Peyer's patch (tissue), 4 donors: ENCODE data around the gene PMPCB. TPM values are rescaled to one million over a fixed set of nuclear protein-coding genes. Genes with fewer than 3 reads are reported as not detected.
A peak's percentile ranks its signal among the peaks of the same experiment; 100 is the strongest.
"Not testable (repeated sequence)": the region's sequence is repeated elsewhere in the genome, so short reads cannot be mapped to it uniquely, and the experiment has no call there.

Source experiments
- DNase-seq, 3 donors: peaks; one replicate each; pipeline ENCODE4 v3.0.0-alpha.2; 2017 to 2019
- H3K27ac ChIP-seq, 4 donors: fragments of 200-600 bp; sonication (generic); one replicate each; pipeline ENCODE4 v1.5.1; 2016 to 2019
- H3K27me3 ChIP-seq, 2 donors: fragments of 200-600 bp; sonication (generic); one replicate each; pipeline ENCODE4 v1.5.1; 2019
- H3K36me3 ChIP-seq, 3 donors: fragments of 200-600 bp; sonication (generic); one replicate each; pipeline ENCODE4 v1.5.1; 2016 to 2019
- H3K4me1 ChIP-seq, 4 donors: fragments of 200-600 bp; sonication (generic); one replicate each; pipeline ENCODE4 v1.5.1; 2016 to 2019
- H3K4me3 ChIP-seq, 4 donors: fragments of 200-600 bp; sonication (generic); 1 replicate in 3 of 4; 2 replicates in 1 of 4; pipeline ENCODE4 v1.5.1; 2016 to 2019; ENCODE audit warnings: mild to moderate bottlenecking in 1 of 4
- H3K9me3 ChIP-seq, 4 donors: fragments of 200-600 bp; sonication (generic); one replicate each; pipeline ENCODE4 v1.5.1; 2016 to 2019; ENCODE audit warnings: mild to moderate bottlenecking in 1 of 4
- CTCF ChIP-seq, 6 experiments: fragments of 450-650 bp in 4 of 6; fragments of 200-600 bp in 2 of 6; sonication (generic) in 1 of 6; IDR thresholded peaks; one replicate each; pipeline ENCODE4 v1.5.1; 2017 to 2019; ENCODE audit warnings: antibody characterized with exemption in 6 of 6, mild to moderate bottlenecking in 3 of 6, moderate library complexity in 1 of 6
- POLR2A ChIP-seq, 2 donors: fragments of 450-650 bp; IDR thresholded peaks; one replicate each; pipeline ENCODE4 v1.5.1; 2017; ENCODE audit warnings: antibody characterized with exemption in 2 of 2, mild to moderate bottlenecking in 2 of 2, moderate library complexity in 2 of 2
- total RNA-seq, 4 donors: library from RNA; depleted of rRNA; stranded (reverse); fragments of >200 nt; gene quantifications; one replicate each; pipeline ENCODE4 v1.1.0, GENCODE V29; 2016

PMPCB gene
- total RNA-seq, 4 donors from 2014 or later, result 35.5 to 48.2 (median 37.7) TPM

DNA sequence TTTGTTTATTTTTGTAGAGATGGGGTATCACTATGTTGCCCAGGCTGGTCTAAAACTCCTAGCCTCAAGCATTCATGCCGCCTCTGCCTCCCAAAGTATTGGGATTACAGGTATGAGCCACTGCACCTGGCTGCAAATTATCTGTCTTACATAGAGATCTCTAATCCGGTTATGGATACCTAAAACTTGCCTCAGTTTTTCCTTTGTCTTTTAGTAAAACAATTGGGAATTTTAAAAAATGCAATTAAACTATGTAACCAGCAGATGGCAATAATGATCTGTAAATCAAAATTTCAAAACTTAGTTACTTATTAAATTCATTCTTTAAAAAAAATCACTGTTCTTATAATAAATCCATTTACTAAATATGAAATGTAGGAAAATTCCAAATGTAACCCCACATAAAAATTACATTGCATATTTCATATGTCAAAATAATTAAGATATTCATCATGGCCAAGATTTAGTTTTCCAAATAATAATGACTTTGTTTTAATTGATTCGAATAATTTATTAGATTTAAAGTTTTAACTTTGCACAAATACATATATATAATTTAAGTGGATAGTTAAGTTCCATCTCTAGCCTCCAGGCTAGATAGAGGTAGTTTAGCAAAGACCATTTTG is 14.3 kb upstream of the PMPCB start:
- H3K4me1 ChIP-seq, result peaks cover 0 to 11% (median 0%) of the 10 kb centered on the region in 4 donors
- not testable (repeated sequence) for H3K36me3 ChIP-seq, H3K9me3 ChIP-seq, H3K27me3 ChIP-seq, H3K4me3 ChIP-seq, DNase-seq, H3K27ac ChIP-seq
- TF ChIP-seq CTCF (IDR thresholded peaks at IDR 0.05), result peak in 1 of 6 experiments; percentile 16

GRCh38 chr7:103292122-103292521 is 5.1 kb upstream of the PMPCB start:
- Histone ChIP-seq H3K27me3 (no peaks in the 10 kb centered on the region), H3K9me3 (no peaks in the 10 kb centered on the region), H3K36me3 (no peaks in the 10 kb centered on the region), H3K4me3 (no peak overlapping the region), H3K27ac (no peak overlapping the region), H3K4me1 (no peaks in the 10 kb centered on the region)
- DNase-seq, result no peak
- TF ChIP-seq CTCF (IDR thresholded peaks at IDR 0.05), result no peak
- TF ChIP-seq POLR2A (IDR thresholded peaks at IDR 0.05), result no peak

DNA sequence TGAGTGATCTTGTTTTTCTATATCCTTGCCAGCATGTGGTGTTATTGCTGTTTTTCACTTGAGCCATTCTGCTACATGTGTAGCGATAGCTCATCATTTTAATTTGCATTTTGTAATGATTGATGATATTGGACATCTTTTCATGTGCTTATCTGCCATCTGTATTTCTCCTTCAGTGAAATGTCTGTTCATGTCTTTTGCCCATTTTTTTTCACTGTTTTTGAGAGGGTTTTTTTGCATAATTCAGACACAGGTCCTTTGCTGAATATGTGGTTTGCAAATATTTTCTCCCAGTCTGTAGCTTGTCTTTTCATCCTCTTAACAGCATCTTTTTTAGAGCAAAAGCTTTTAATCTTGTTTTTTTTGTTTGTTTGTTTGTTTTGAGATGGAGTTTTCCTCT is 3.7 kb upstream of the PMPCB start:
- Histone ChIP-seq H3K27ac (no peak overlapping the region), H3K36me3 (no peaks in the 10 kb centered on the region), H3K4me1 (peaks cover 0 to 7% (median 1%) of the 10 kb centered on the region in 4 donors), H3K27me3 (no peaks in the 10 kb centered on the region), H3K4me3 (no peak overlapping the region), H3K9me3 (no peaks in the 10 kb centered on the region)
- TF ChIP-seq CTCF (IDR thresholded peaks at IDR 0.05) (no peak), POLR2A (IDR thresholded peaks at IDR 0.05) (no peak)
- no peak for DNase-seq

DNA sequence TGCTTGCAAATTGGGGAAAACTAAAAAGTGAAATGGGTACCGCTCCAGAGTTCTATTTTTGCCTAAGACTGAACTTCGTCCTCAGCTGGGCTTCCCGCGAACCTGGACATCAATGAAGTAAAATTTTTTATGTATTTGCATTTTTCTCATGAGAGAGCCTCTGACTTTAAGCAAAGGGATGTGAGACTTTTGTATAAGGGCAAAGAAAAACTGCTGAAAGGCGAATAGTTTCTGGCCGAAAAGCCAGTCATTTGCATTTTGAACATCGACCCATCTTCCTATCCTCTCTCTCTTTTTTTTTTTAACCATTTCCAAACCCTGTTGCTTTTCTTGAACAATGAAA is 573 bp downstream of the PMPCB start:
- Histone ChIP-seq H3K27me3 (no peaks in the 10 kb centered on the region), H3K9me3 (no peaks in the 10 kb centered on the region), H3K36me3 (peaks cover 0 to 37% (median 0%) of the 10 kb centered on the region in 3 donors), H3K27ac (peak overlapping the region; percentile 75 to 85 (median 81)), H3K4me3 (peak overlapping the region; percentile 65 to 99 (median 88)), H3K4me1 (peaks cover 0 to 11% (median 4%) of the 10 kb centered on the region in 4 donors)
- no peak for DNase-seq
- no peak for TF ChIP-seq POLR2A (IDR thresholded peaks at IDR 0.05)
- no peak for TF ChIP-seq CTCF (IDR thresholded peaks at IDR 0.05)

- Histone ChIP-seq H3K36me3 (peaks cover 0 to 54% (median 0%) of the 10 kb centered on the region in 3 donors), H3K27ac (no peak overlapping the region), H3K4me3 (no peak overlapping the region), H3K9me3 (no peaks in the 10 kb centered on the region), H3K4me1 (peaks cover 0 to 11% (median 4%) of the 10 kb centered on the region in 4 donors), H3K27me3 (no peaks in the 10 kb centered on the region)
- DNase-seq, result no peak
- TF ChIP-seq CTCF (IDR thresholded peaks at IDR 0.05) (no peak), POLR2A (IDR thresholded peaks at IDR 0.05) (no peak)
Measured at GRCh38 chr7:103299660-103300059, 2.4 kb downstream of the PMPCB start.

DNA sequence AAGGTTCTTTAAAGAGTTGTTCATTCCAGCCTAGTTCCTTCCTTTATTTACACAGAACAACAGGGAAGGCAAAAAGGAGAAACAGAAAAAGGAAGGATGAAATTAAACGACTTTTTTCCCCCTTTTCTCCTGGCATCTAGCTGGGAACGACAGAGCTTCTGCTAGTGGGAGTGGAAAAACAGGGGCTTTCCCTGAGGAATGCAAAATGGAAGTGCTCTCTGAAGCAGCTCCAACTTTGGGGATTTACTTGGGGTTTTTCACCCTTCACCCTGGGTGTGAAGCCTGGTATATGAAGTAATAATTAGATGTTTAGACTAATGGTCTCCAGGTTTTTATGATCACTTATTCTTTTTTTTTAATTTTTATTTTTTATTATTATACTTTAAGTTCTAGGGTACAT is 4.2 kb downstream of the PMPCB start:
- no peak for DNase-seq
- TF ChIP-seq POLR2A (IDR thresholded peaks at IDR 0.05) (no peak), CTCF (IDR thresholded peaks at IDR 0.05) (no peak)
- peaks cover 0 to 70% (median 0%) of the 10 kb centered on the region in 3 donors for H3K36me3 ChIP-seq

More for the DNA sequence above, 4.2 kb downstream of the PMPCB start:
- Histone ChIP-seq H3K9me3 (no peaks in the 10 kb centered on the region), H3K4me1 (peaks cover 0 to 11% (median 4%) of the 10 kb centered on the region in 4 donors), H3K27ac (no peak overlapping the region), H3K4me3 (no peak overlapping the region), H3K27me3 (no peaks in the 10 kb centered on the region)
